CD4-positive, alpha-beta T cell treated with Interleukin-6 for 4 hours (primary cell): ENCODE results near the gene LYPD4.
"Not testable (repeated sequence)": the region's sequence is repeated elsewhere in the genome, so short reads cannot be mapped to it uniquely, and the experiment has no call there.

Source experiments
- DNase-seq: peaks from one replicate; pipeline ENCODE4 v3.0.0-alpha.2; 2020; ENCODE audit warnings: mixed read lengths

The LYPD4 gene

DNA sequence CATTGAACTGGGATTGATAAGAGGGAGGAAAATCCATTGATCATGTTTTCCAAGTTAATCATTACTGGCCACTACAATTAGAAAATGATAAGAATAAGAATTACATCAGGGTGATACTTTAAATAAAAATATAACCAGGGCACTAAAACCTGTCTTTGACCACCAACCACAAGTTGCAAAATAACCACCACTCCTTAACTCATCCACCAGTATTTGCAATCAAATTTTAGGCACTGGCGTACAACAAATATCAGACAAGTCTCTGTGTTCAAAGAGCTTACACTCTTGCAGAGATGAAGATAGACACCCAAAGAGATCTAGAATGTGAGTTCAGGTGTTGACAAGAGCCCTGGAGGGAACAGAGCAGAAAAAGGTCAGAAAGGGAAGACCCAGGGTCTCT, 47.6 kb downstream of the LYPD4 start:
- no peak for DNase-seq

DNA sequence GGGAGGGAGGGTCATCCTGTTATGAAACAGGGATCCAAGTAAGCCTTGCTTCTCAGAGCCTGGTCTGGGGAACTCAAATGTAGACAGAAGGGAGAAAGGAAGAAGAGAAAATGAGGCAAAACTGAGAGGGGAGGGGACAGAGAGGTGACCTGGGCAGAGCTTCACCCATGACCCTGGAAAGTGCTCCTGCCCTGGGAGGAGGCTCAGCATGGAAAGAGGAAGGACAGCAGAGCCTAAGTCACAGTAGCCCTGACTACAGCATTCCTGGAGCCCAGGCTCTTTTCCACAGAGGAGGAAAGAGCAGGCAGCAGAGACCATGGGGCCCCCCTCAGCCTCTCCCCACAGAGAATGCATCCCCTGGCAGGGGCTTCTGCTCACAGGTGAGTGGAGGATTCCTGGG, 48.1 kb downstream of the LYPD4 start, which contains the start of gene CEACAM3:
TSS of gene CEACAM3 (plus strand) at position 226 of the 400 bp plus-strand sequence. CDS start at position 317, 91 bp downstream.
- no peak for DNase-seq

DNA sequence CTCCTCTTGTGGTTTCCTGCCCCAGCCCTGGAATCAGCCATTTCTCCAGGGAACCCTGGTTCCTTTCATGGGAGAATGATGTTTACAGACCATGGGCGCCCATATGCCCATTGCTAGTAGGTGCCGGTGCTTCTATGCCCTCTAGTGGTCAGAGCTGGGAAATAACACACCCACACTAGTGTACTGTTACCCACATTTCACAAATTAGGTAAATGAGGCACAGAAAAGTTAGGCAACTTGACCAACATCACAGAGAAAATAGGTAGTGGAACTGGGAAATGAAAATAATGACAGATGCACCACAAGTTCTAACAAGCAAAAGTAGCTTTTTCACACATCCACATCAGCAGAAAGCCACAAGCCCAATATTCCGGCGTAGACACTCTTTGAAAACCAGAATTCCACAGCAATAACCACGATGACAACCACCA, 49.4 kb downstream of the LYPD4 start:
- peak; percentile 68 for DNase-seq

DNA sequence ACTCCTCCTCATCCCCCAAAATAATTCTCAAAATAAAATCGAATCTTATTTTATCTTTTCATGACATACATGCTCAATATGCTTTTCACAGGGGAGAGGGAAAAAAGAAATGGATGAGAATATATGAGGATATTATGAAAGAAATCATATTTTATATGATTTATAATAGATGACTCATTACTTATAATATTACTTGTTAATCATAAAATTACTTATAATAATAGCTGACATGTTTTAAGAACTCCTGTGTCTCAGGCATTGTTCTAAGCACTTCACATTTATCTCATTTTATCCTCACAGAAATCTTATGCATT, 51.1 kb downstream of the LYPD4 start:
- no peak for DNase-seq

DNA sequence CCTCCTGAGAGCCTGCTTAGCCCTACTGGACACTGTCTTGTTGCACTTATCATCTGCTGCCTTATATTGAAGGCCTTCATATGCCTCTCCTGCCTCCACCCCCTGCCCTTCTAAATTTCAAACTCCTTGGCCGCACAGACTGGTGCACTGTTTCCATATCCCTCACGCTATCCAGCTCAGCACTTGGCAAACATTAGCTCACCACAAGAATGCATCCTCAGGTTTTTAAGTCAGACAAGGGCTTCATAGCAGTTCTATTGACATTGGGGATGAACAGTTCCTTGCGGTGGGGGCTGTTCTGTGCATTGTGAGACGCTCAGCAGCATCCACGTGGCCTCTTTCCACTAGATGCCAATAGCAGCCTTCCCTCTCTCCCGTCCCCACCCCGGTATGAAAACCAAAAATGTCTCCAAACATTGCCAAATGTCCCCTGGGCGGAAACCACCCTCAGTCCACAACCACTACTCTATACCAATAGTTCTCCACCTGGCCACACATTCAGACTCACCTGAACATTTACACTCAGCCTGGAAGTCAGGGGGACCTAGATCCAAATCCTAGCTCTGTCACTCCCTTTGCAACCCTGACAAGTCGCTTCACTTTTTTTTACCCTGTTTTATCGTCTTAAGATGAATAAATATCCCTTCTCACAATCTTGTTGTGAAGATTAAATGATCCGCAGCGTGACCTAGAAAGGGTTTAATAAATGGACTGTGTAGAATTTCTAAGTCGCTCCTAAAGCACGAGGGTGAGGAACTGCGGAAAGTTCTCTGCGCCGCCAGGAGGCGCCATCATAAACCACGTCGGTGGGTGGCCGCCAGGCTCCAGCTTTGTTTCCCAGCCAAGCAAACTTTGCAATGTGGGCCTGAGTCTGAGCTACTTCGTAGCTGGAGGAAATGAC, 51.7 kb downstream of the LYPD4 start:
- DNase-seq: peak; percentile 64

DNA sequence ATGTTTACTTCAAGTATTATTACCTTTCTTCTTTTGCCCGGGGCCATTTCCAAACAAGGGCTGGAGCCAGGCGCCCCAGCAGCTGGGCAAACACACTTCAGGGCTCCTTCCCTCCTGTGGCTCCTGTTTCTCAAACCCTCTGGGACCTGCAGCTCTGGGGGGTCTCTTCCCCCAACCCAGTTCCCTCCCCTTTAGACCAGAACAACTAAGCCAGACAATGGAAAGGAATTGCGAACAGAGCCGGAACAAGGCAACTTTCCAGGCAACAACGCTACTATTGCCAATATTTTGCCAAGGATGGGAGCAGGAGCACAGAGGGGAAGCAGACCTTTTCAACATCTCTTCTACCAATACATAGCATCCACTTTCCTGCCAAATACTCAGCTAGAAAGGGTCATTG, 55.4 kb downstream of the LYPD4 start:
- not testable (repeated sequence) for DNase-seq

DNA sequence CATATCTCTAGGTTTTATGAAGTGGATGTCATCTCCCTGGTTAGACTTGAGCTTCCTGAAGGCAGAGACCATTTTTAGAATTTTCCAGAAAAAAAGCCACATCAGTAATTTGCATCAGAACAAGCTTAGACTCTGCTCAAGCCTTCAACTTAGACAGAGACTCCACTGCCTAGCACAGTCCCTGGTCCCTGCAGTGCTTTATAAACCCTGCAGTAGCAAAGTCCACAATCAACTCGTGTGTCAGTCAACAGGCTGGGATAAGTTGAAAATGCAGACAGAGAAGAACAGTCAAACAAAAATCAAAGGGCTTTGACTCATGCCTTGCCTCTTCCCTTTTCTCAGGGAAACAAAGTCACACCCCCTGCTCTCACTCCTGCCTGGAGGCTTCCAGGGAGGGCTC, 56.0 kb downstream of the LYPD4 start:
- not testable (repeated sequence) for DNase-seq
